Activated CD4-positive, alpha-beta T cell treated with anti-CD3 and anti-CD28 coated beads, Interleukin-2, amount 50 U/mL, for 48 hours (primary cell): ENCODE results near the gene SLC6A6.
"Not testable (repeated sequence)": the region's sequence is repeated elsewhere in the genome, so short reads cannot be mapped to it uniquely, and the experiment has no call there.

Source experiments
- DNase-seq, 2 experiments: peaks; one replicate each; pipeline ENCODE4 v3.0.0-alpha.2; 2020

SLC6A6 gene

GRCh38 chr3:14423963-14424362 is 21.6 kb downstream of the SLC6A6 start:
- no peak for DNase-seq

- DNase-seq: peak in 1 of 2 experiments; percentile 48
Observed at GRCh38 chr3:14424711-14425580, 22.5 kb downstream of the SLC6A6 start.

GRCh38 chr3:14425581-14426304 is 23.3 kb downstream of the SLC6A6 start:
- peak; percentile 53 to 61 for DNase-seq

GRCh38 chr3:14426305-14426620 is 23.9 kb downstream of the SLC6A6 start:
- DNase-seq: no peak

- DNase-seq: peak; percentile 45 to 54
Observed at GRCh38 chr3:14428087-14429033, 26.0 kb downstream of the SLC6A6 start.

GRCh38 chr3:14429237-14429636 is 26.8 kb downstream of the SLC6A6 start:
- no peak for DNase-seq

GRCh38 chr3:14429640-14430039 is 27.2 kb downstream of the SLC6A6 start:
- no peak for DNase-seq

- no peak for DNase-seq
Observed at GRCh38 chr3:14430053-14430452, 27.6 kb downstream of the SLC6A6 start.

GRCh38 chr3:14430706-14431451 is 28.5 kb downstream of the SLC6A6 start:
- DNase-seq: peak in 1 of 2 experiments; percentile 11

GRCh38 chr3:14431452-14431916 is 29.1 kb downstream of the SLC6A6 start:
- peak; percentile 36 to 51 for DNase-seq

- peak; percentile 94 to 96 for DNase-seq
Observed at GRCh38 chr3:14431917-14432834, 29.8 kb downstream of the SLC6A6 start.

- DNase-seq: no peak
Observed at GRCh38 chr3:14433106-14433505, 30.7 kb downstream of the SLC6A6 start.

GRCh38 chr3:14434126-14434497 is 31.7 kb downstream of the SLC6A6 start:
- peak in 1 of 2 experiments; percentile 52 for DNase-seq

- DNase-seq: peak in 1 of 2 experiments; percentile 37
Observed at GRCh38 chr3:14434498-14435151, 32.2 kb downstream of the SLC6A6 start.

GRCh38 chr3:14435175-14436014 is 33.0 kb downstream of the SLC6A6 start:
- no peak for DNase-seq

GRCh38 chr3:14436954-14437281 is 34.5 kb downstream of the SLC6A6 start:
- DNase-seq: no peak

- DNase-seq: not testable (repeated sequence)
Observed at GRCh38 chr3:14437705-14438104, 35.3 kb downstream of the SLC6A6 start.

- no peak for DNase-seq
Observed at GRCh38 chr3:14438262-14438661, 35.9 kb downstream of the SLC6A6 start.

GRCh38 chr3:14438929-14439328 is 36.5 kb downstream of the SLC6A6 start:
- no peak for DNase-seq
